Keratinocyte (primary cell): ENCODE measurements around the gene SIDT2. TPM values are rescaled to one million over a fixed set of nuclear protein-coding genes. Genes with fewer than 3 reads are reported as not detected.

Experiments
- DNase-seq: peaks from one replicate; pipeline ENCODE4 v3.0.0-alpha.2; 2011; ENCODE audit warnings: low read depth, missing footprints, low spot score
- FAIRE-seq: peaks from 2 replicates; lab custom pipeline; 2011; peaks lifted over from hg19 to GRCh38; lab: Jason Lieb, UNC
- H2AFZ ChIP-seq: 2 replicates; pipeline ENCODE4 v1.6.0; 2012; ENCODE audit warnings: low read length, control low read depth, inconsistent platforms; ENCODE audit not compliant: control insufficient read depth
- H3K27ac ChIP-seq: 2 replicates; pipeline ENCODE4 v1.5.1; 2011; ENCODE audit warnings: low read length; ENCODE audit not compliant: control insufficient read depth, insufficient read depth
- H3K27me3 ChIP-seq: 3 replicates; pipeline ENCODE4 v1.6.0; 2011; ENCODE audit warnings: low read length; ENCODE audit not compliant: control insufficient read depth, insufficient read depth; ENCODE audit errors: extremely low read depth
- H3K36me3 ChIP-seq, 2 experiments: 2 replicates in 1 of 2; 3 replicates in 1 of 2; pipeline ENCODE4 v1.5.1; 2011; ENCODE audit warnings: low read length in 2 of 2, mild to moderate bottlenecking in 1 of 2; ENCODE audit not compliant: control insufficient read depth in 2 of 2, insufficient read depth in 2 of 2; ENCODE audit errors: extremely low read depth in 1 of 2
- H3K4me1 ChIP-seq: 3 replicates; pipeline ENCODE4 v1.5.1; 2011; ENCODE audit warnings: low read length; ENCODE audit not compliant: control insufficient read depth, insufficient read depth; ENCODE audit errors: extremely low read depth
- H3K4me2 ChIP-seq: 3 replicates; pipeline ENCODE4 v1.6.0; 2011; ENCODE audit warnings: low read depth, low read length; ENCODE audit not compliant: control insufficient read depth, insufficient read depth; ENCODE audit errors: extremely low read depth
- H3K4me3 ChIP-seq, 3 experiments: fragments of 200-600 bp in 1 of 3; sonication (generic) in 1 of 3; 2 replicates in 2 of 3; 3 replicates in 1 of 3; pipeline ENCODE4 v1.5.1; 2011 to 2016; ENCODE audit warnings: low read length in 3 of 3, mild to moderate bottlenecking in 3 of 3, control low read depth in 2 of 3, inconsistent platforms in 1 of 3, low read depth in 1 of 3, mixed read lengths in 1 of 3, mixed run types in 1 of 3, moderate library complexity in 1 of 3; ENCODE audit not compliant: control insufficient read depth in 2 of 3, insufficient read depth in 2 of 3; ENCODE audit errors: extremely low read depth in 1 of 3
- H3K79me2 ChIP-seq: 2 replicates; pipeline ENCODE4 v1.6.0; 2012; ENCODE audit warnings: low read length; ENCODE audit not compliant: control insufficient read depth, insufficient read depth
- H3K9ac ChIP-seq: 3 replicates; pipeline ENCODE4 v1.6.0; 2011; ENCODE audit warnings: low read length; ENCODE audit not compliant: control insufficient read depth, insufficient read depth; ENCODE audit errors: extremely low read depth
- H3K9me1 ChIP-seq: 3 replicates; pipeline ENCODE4 v1.6.0; 2011; ENCODE audit warnings: low read length; ENCODE audit not compliant: control insufficient read depth, insufficient read depth; ENCODE audit errors: extremely low read depth
- H3K9me3 ChIP-seq: 2 replicates; pipeline ENCODE4 v1.5.1; 2012; ENCODE audit warnings: low read depth, low read length; ENCODE audit not compliant: control insufficient read depth
- H4K20me1 ChIP-seq: 3 replicates; pipeline ENCODE4 v1.6.0; 2011; ENCODE audit warnings: low read length; ENCODE audit not compliant: control insufficient read depth, insufficient read depth; ENCODE audit errors: extremely low read depth
- CTCF ChIP-seq, 3 experiments: IDR thresholded peaks in 1 of 3; conservative IDR thresholded peaks in 1 of 3; optimal IDR thresholded peaks in 1 of 3; 2 replicates in 2 of 3; 3 replicates in 1 of 3; pipeline versions ENCODE3 to v1.5.1; 2011; ENCODE audit warnings: low read length in 3 of 3, mild to moderate bottlenecking in 3 of 3, moderate library complexity in 2 of 3, control low read depth in 1 of 3, inconsistent platforms in 1 of 3; ENCODE audit not compliant: insufficient read depth in 2 of 3; ENCODE audit errors: extremely low read depth in 1 of 3
- EZH2 ChIP-seq: IDR thresholded peaks from one replicate; pipeline ENCODE4 v1.6.1; 2012; ENCODE audit warnings: inconsistent platforms, mild to moderate bottlenecking, low read length, moderate library complexity
- dilution Hi-C: fragments of 300-500 bp; cut with MboI; formaldehyde crosslinking; loops from one replicate; pipeline ENCODE4 v1.7.0; 2020; ENCODE audit warnings: low sequenced_read_pairs; ENCODE audit not compliant: extremely low pct_ligation_motif_present
- polyA plus RNA-seq, 5 experiments: library from polyadenylated mRNA; depleted of rRNA in 3 of 5; stranded (reverse) in 3 of 5; stranded (forward) in 1 of 5; unstranded in 1 of 5; fragments of >200 nt; gene quantifications; 1 replicate in 1 of 5; 2 replicates in 3 of 5; 3 replicates in 1 of 5; pipeline versions ENCODE4 v1.2.1 to v1.2.3, GENCODE V29; 2011 to 2012; ENCODE audit warnings: missing spikeins in 2 of 5, low read depth in 1 of 5, low replicate concordance in 1 of 5

The SIDT2 gene
- polyA plus RNA-seq, 1 donor (not counting 4 experiments of a cell fraction or from before 2014, with no cell fraction given), result 9.8 TPM

DNA sequence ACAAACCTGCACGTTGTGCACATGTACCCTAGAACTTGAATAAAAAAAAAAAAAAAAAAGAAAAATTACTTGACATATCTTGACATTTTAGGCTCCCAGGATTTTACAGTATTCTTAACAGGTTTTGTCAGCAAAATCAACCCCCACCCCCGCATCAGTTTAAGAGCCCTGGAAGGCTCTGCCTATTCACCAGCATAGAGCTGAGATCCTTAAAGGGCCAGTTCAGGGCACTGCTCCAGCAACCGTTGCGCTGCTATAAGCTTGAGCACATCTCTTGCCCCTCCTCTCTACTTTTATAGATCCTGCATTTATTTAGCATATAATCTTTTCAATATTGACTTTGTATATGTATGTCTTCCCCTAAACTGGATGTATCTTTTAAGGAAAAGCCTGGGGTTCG lies 35.2 kb upstream of the SIDT2 start:
- Histone ChIP-seq H3K27me3 (no peaks in the 10 kb centered on the region), H3K27ac (peak overlapping the region; percentile 93), H3K9ac (peak overlapping the region; percentile 84), H2AFZ (peak overlapping the region; percentile 96), H3K4me2 (peak overlapping the region; percentile 99), H3K36me3 (peaks cover 4 to 7% of the 10 kb centered on the region in 2 experiments), H3K9me1 (peaks cover 3% of the 10 kb centered on the region), H4K20me1 (peaks cover 15% of the 10 kb centered on the region), H3K9me3 (no peaks in the 10 kb centered on the region), H3K4me1 (peaks cover 10% of the 10 kb centered on the region), H3K4me3 (peak overlapping the region; percentile 63 to 77 (median 71)), H3K79me2 (peaks cover 43% of the 10 kb centered on the region)
- TF ChIP-seq EZH2 (no peak), CTCF (optimal IDR thresholded peaks at IDR 0.05 in 1 of 3, IDR thresholded peaks at IDR 0.05 in 1 of 3, conservative IDR thresholded peaks at IDR 0.05 in 1 of 3; ENCODE audit: extremely low read depth in 1 of 3, insufficient read depth in 2 of 3, low read length in 3 of 3) (no peak)
- FAIRE-seq (no peak), DNase-seq (no peak)
- dilution Hi-C loops, result no loop called here

DNA sequence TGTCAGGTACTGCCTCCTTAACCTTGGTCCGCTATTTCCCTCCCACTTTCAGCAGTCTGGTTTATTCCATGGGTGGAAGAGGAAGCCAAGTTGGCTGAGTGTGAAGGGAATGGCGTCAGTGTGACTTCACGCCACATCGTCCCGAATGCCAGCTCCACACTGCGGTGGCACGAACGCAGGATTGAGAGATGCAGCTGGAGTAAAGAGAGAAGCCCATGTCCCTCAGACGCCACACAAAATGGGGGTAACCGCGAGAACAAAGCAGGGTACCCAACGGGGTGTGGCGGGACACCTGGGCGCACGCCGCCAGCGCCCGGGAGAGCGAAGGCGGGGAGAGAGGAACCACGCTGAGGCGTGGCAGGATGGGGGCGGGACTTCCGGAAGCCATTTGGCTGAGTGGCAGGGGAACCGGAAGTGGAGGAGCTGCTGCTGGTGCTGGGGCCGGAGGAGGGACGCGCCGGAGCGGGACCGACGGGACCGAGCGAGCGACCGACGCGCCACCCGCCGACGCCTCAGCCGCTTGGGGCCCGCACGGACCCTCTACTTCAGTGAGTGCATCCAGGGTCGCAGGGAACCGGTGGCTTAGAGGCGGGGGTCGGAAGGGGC lies 34.6 kb upstream of the SIDT2 start, which contains the start of gene PAFAH1B2:
TSS of gene PAFAH1B2 (plus strand) at position 417 of the 606 bp plus-strand sequence. CDS start 8,161 bp downstream, outside the sequence.
- Histone ChIP-seq H3K27ac (peak within 1 kb of the TSS; percentile 93), H3K27me3 (no peaks in the 10 kb centered on the region), H4K20me1 (peaks cover 21% of the 10 kb centered on the region), H3K4me1 (peaks cover 13% of the 10 kb centered on the region), H3K4me3 (peak within 1 kb of the TSS; percentile 63 to 77 (median 71)), H2AFZ (peak within 1 kb of the TSS; percentile 96), H3K36me3 (peaks cover 4 to 13% of the 10 kb centered on the region in 2 experiments), H3K9ac (peak within 1 kb of the TSS; percentile 84), H3K9me3 (no peaks in the 10 kb centered on the region), H3K79me2 (peaks cover 48% of the 10 kb centered on the region), H3K9me1 (peaks cover 3% of the 10 kb centered on the region), H3K4me2 (peak within 1 kb of the TSS; percentile 99)
- peak; percentile 9 for FAIRE-seq
- dilution Hi-C loops, result no loop called here
- peak; percentile 66 for DNase-seq
- no peak for TF ChIP-seq CTCF (optimal IDR thresholded peaks at IDR 0.05 in 1 of 3, IDR thresholded peaks at IDR 0.05 in 1 of 3, conservative IDR thresholded peaks at IDR 0.05 in 1 of 3; ENCODE audit: extremely low read depth in 1 of 3, insufficient read depth in 2 of 3, low read length in 3 of 3)
- no peak for TF ChIP-seq EZH2
